Kidney (tissue), 14 donors: ENCODE results near the gene TSACC. TPM values are rescaled to one million over a fixed set of nuclear protein-coding genes. Genes with fewer than 3 reads are reported as not detected.
A peak's percentile ranks its signal among the peaks of the same experiment; 100 is the strongest.

ENCODE experiments used
- DNase-seq, 5 donors: peaks; one replicate each; pipeline ENCODE4 v3.0.0-alpha.2; 2013 to 2020
- FAIRE-seq: peaks from 2 replicates; lab custom pipeline; 2012; peaks lifted over from hg19 to GRCh38; lab: Jason Lieb, UNC
- H3K27ac ChIP-seq, 2 donors: one replicate each; pipeline ENCODE4 v1.7.0; 2013; ENCODE audit warnings: low read depth in 2 of 2, low read length in 2 of 2, inconsistent platforms in 1 of 2
- H3K27me3 ChIP-seq: one replicate; pipeline ENCODE4 v1.7.1; 2013; ENCODE audit warnings: low read length, inconsistent platforms; ENCODE audit not compliant: control insufficient read depth, insufficient read depth
- H3K36me3 ChIP-seq, 3 donors: one replicate each; pipeline versions ENCODE4 v1.7.0 to v1.7.1; 2013; ENCODE audit warnings: low read length in 3 of 3, control low read depth in 1 of 3, inconsistent platforms in 1 of 3; ENCODE audit not compliant: insufficient read depth in 3 of 3, control insufficient read depth in 2 of 3
- H3K4me1 ChIP-seq, 3 donors: one replicate each; pipeline versions ENCODE4 v1.7.0 to v1.7.1; 2013; ENCODE audit warnings: low read length in 3 of 3, inconsistent platforms in 1 of 3, low read depth in 1 of 3; ENCODE audit not compliant: control insufficient read depth in 2 of 3, insufficient read depth in 2 of 3
- H3K4me3 ChIP-seq, 3 donors: one replicate each; pipeline versions ENCODE4 v1.7.0 to v1.8.1; 2013; ENCODE audit warnings: low read length in 3 of 3, control low read depth in 1 of 3, inconsistent platforms in 1 of 3
- H3K9ac ChIP-seq, 3 donors: one replicate each; pipeline versions ENCODE4 v1.7.0 to v1.7.1; 2013; ENCODE audit warnings: low read length in 3 of 3, control low read depth in 1 of 3, inconsistent platforms in 1 of 3
- H3K9me3 ChIP-seq, 3 donors: one replicate each; pipeline versions ENCODE4 v1.7.0 to v1.7.1; 2013; ENCODE audit warnings: low read length in 3 of 3, control low read depth in 1 of 3, inconsistent platforms in 1 of 3; ENCODE audit not compliant: control insufficient read depth in 2 of 3, insufficient read depth in 1 of 3
- CTCF ChIP-seq: IDR thresholded peaks from 3 replicates; pipeline ENCODE4 v1.5.1; 2012; ENCODE audit warnings: mild to moderate bottlenecking, moderate library complexity, borderline replicate concordance; ENCODE audit not compliant: insufficient read depth; ENCODE audit errors: extremely low read depth
- intact Hi-C: fragments of 100-400 bp; cut with DNase I; formaldehyde crosslinking; loops from one replicate; pipeline ENCODE4 v1.11.1; 2022
- polyA plus RNA-seq: library from polyadenylated mRNA; stranded (reverse); fragments of 350-450 nt; fragmentation: Illumina TruSeq; extraction: RNeasy Lipid Tissue Mini Kit (QIAGEN cat#74804); gene quantifications from one replicate; pipeline ENCODE4 v1.2.3, GENCODE V29; 2014; ENCODE audit warnings: low read depth, low replicate concordance; ENCODE audit not compliant: insufficient read depth
- total RNA-seq: library from RNA; stranded (reverse); fragmentation: NEBNext Ultra II Directional; extraction: Animal tissue kit (Norgen Biotek cat#: 25700); gene quantifications from one replicate; pipeline ENCODE4 v1.2.1, GENCODE V29; 2021
- donor health status: control.
- donor health status: control.
- donor health status: control.
- donor health status: control.
- donor health status: control.
- donor health status: DM: yes; HTN: yes; CAD: no.
- donor health status: Normal renal cell carcinoma (clear cell type).

The TSACC gene
- total and polyA plus RNA-seq, 2 donors from 2014 or later, result 1.1 TPM; not detected in 1

DNA sequence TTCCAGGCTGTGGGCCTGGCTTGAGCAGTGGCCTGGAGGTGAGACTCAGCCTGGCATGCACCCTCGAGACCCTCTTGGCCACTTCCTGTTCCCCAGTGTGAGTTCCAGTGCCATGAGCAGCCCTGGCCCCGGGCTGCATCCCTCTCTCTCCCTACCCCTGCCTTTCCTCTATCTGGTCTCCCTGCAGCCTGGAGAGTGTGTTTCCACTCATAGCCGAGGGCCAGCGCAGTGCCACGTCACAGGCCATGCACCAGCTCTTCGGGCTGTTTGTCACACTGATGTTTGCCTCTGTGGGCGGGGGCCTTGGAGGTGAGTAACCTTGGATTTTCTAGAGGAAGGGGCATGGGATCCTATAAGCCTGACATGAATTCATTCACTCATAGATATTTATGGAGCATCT lies 44.2 kb downstream of the TSACC start:
- DNase-seq, result no peak
- Histone ChIP-seq H3K4me3 (no peak overlapping the region), H3K27me3 (peaks cover 6% of the 10 kb centered on the region), H3K9me3 (no peaks in the 10 kb centered on the region), H3K4me1 (no peaks in the 10 kb centered on the region), H3K36me3 (no peaks in the 10 kb centered on the region), H3K9ac (no peak overlapping the region), H3K27ac (no peak overlapping the region)
- intact Hi-C loops, result loop anchor here (5.0 kb wide), 1 partner anchor 65 kb away; no protein-coding TSS in a partner anchor
- no peak for FAIRE-seq
- TF ChIP-seq CTCF, result no peak

GRCh38 chr1:156383023-156383422 lies 44.7 kb downstream of the TSACC start:
- no peaks in the 10 kb centered on the region for H3K36me3 ChIP-seq
- H3K9me3 ChIP-seq, result no peaks in the 10 kb centered on the region

GRCh38 chr1:156384007-156384406 lies 45.7 kb downstream of the TSACC start:
- no peaks in the 10 kb centered on the region for H3K36me3 ChIP-seq
- TF ChIP-seq CTCF, result no peak
- peaks cover 0 to 5% (median 0%) of the 10 kb centered on the region in 3 donors for H3K4me1 ChIP-seq
- no peak overlapping the region for H3K9ac ChIP-seq
- DNase-seq, result no peak
- no peak overlapping the region for H3K4me3 ChIP-seq
- no peak for FAIRE-seq
- H3K9me3 ChIP-seq, result no peaks in the 10 kb centered on the region
- no peak overlapping the region for H3K27ac ChIP-seq
- intact Hi-C loops, result loop anchor here (5.0 kb wide), 1 partner anchor 63 kb away; no protein-coding TSS in a partner anchor
- H3K27me3 ChIP-seq, result peaks cover 13% of the 10 kb centered on the region

More at GRCh38 chr1:156383023-156383422, 44.7 kb downstream of the TSACC start:
- H3K27ac ChIP-seq, result no peak overlapping the region
- no peak overlapping the region for H3K4me3 ChIP-seq
- no peak overlapping the region for H3K9ac ChIP-seq
- H3K4me1 ChIP-seq, result peaks cover 0 to 4% (median 0%) of the 10 kb centered on the region in 3 donors
- TF ChIP-seq CTCF, result peak; percentile 72
- FAIRE-seq (no peak), DNase-seq (peak in 4 of 5 donors; percentile 53 to 77 (median 66))
- intact Hi-C loops, result loop anchor here (5.0 kb wide), 1 partner anchor 64 kb away; no protein-coding TSS in a partner anchor
- peaks cover 10% of the 10 kb centered on the region for H3K27me3 ChIP-seq
